ENCODE measurements around the gene RIOK2.

GRCh38 chr5:97183100-97183929 lies at the start of gene RIOK2:
- no peak for TF ChIP-seq CTCF (conservative IDR thresholded peaks at IDR 0.05; ENCODE audit: low read depth, low read length)
- TF ChIP-seq EZH2 (IDR thresholded peaks at IDR 0.05; ENCODE audit: borderline replicate concordance, low read depth, low read length, poor library complexity, severe bottlenecking), result no peak
